Fibroblast of mammary gland (primary cell): ENCODE results near the gene ZNF423.

Experiments used
- DNase-seq: peaks from one replicate; pipeline ENCODE4 v3.0.0-alpha.2; 2010; ENCODE audit warnings: low read depth
- H3K4me3 ChIP-seq: 2 replicates; pipeline ENCODE4 v1.5.1; 2011; ENCODE audit warnings: low read depth, mild to moderate bottlenecking, low read length, moderate library complexity; ENCODE audit not compliant: control insufficient read depth
- CTCF ChIP-seq: conservative IDR thresholded peaks from 2 replicates; pipeline ENCODE4 v1.5.1; 2011; ENCODE audit warnings: low read depth, low read length, inconsistent platforms; ENCODE audit not compliant: control insufficient read depth, insufficient read depth

The ZNF423 gene

GRCh38 chr16:49693445-49693844 is 162.5 kb downstream of the ZNF423 start:
- no peak for DNase-seq
- H3K4me3 ChIP-seq: no peak overlapping the region
- no peak for TF ChIP-seq CTCF

- no peak overlapping the region for H3K4me3 ChIP-seq
- no peak for TF ChIP-seq CTCF
- no peak for DNase-seq
These were observed 165.1 kb downstream of the ZNF423 start for GRCh38 chr16:49690778-49691177.

GRCh38 chr16:49688036-49688697 is 167.7 kb downstream of the ZNF423 start:
- no peak overlapping the region for H3K4me3 ChIP-seq
- no peak for DNase-seq
- no peak for TF ChIP-seq CTCF

GRCh38 chr16:49687476-49688002 is 168.4 kb downstream of the ZNF423 start:
- H3K4me3 ChIP-seq: no peak overlapping the region
- no peak for TF ChIP-seq CTCF
- DNase-seq: no peak

GRCh38 chr16:49684696-49685095 is 171.2 kb downstream of the ZNF423 start:
- no peak for TF ChIP-seq CTCF
- no peak overlapping the region for H3K4me3 ChIP-seq
- no peak for DNase-seq

- DNase-seq: no peak
- no peak for TF ChIP-seq CTCF
- H3K4me3 ChIP-seq: no peak overlapping the region
These were observed 173.2 kb downstream of the ZNF423 start for GRCh38 chr16:49682577-49683165.
